Lower leg skin (tissue), 4 donors: Measurements from ENCODE around the gene ENTPD1. TPM values are rescaled to one million over a fixed set of nuclear protein-coding genes. Genes with fewer than 3 reads are reported as not detected.

ENCODE experiments used
- DNase-seq, 2 donors: peaks; one replicate each; pipeline ENCODE4 v3.0.0-alpha.2; 2019; ENCODE audit warnings: low spot score in 2 of 2
- H3K4me3 ChIP-seq: fragments of 200-600 bp; sonication (generic); 2 replicates; pipeline ENCODE4 v1.5.1; 2017; ENCODE audit warnings: mild to moderate bottlenecking, low read depth; ENCODE audit not compliant: poor library complexity, severe bottlenecking
- POLR2A ChIP-seq, 2 donors: fragments of 450-650 bp; IDR thresholded peaks; one replicate each; pipeline ENCODE4 v1.6.1; 2016 to 2017; ENCODE audit warnings: antibody characterized with exemption in 2 of 2, mild to moderate bottlenecking in 1 of 2, moderate library complexity in 1 of 2
- WGBS, 2 donors: methylation state at CpG; one replicate each; pipeline ENCODE4 v1.1.5; 2018; 5-methylcytosine and 5-hydroxymethylcytosine counted together
- intact Hi-C: fragments of 100-400 bp; cut with DNase I; formaldehyde crosslinking; loops from one replicate; pipeline ENCODE4 v1.15.0; 2023; ENCODE audit warnings: low total_unique reads
- total RNA-seq, 4 donors: library from RNA; depleted of rRNA; stranded (reverse); fragments of >200 nt; gene quantifications; one replicate each; pipeline ENCODE4 v1.1.0, GENCODE V29; 2016
- TF ChIP-seq, protein P1 (sequence below), 3 donors: fragments of 450-650 bp; IDR thresholded peaks; one replicate each; pipeline ENCODE4 v1.5.1; 2016; ENCODE audit warnings: antibody characterized with exemption in 3 of 3, mild to moderate bottlenecking in 3 of 3, moderate library complexity in 2 of 3

Gene ENTPD1, protein sequence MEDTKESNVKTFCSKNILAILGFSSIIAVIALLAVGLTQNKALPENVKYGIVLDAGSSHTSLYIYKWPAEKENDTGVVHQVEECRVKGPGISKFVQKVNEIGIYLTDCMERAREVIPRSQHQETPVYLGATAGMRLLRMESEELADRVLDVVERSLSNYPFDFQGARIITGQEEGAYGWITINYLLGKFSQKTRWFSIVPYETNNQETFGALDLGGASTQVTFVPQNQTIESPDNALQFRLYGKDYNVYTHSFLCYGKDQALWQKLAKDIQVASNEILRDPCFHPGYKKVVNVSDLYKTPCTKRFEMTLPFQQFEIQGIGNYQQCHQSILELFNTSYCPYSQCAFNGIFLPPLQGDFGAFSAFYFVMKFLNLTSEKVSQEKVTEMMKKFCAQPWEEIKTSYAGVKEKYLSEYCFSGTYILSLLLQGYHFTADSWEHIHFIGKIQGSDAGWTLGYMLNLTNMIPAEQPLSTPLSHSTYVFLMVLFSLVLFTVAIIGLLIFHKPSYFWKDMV
- total RNA-seq: 10 to 100 TPM in 1 of 4 donors, 1 to 10 TPM in 3; 5.3 to 15.7 (median 7.7) TPM

GRCh38 chr10:95756041-95756761, at the start of gene ENTPD1:
Gene ENTPD1 (plus strand): TSS chr10:95756163. CDS start chr10:95756240, 77 bp downstream.
- TF ChIP-seq, protein P1, sequence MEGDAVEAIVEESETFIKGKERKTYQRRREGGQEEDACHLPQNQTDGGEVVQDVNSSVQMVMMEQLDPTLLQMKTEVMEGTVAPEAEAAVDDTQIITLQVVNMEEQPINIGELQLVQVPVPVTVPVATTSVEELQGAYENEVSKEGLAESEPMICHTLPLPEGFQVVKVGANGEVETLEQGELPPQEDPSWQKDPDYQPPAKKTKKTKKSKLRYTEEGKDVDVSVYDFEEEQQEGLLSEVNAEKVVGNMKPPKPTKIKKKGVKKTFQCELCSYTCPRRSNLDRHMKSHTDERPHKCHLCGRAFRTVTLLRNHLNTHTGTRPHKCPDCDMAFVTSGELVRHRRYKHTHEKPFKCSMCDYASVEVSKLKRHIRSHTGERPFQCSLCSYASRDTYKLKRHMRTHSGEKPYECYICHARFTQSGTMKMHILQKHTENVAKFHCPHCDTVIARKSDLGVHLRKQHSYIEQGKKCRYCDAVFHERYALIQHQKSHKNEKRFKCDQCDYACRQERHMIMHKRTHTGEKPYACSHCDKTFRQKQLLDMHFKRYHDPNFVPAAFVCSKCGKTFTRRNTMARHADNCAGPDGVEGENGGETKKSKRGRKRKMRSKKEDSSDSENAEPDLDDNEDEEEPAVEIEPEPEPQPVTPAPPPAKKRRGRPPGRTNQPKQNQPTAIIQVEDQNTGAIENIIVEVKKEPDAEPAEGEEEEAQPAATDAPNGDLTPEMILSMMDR (IDR thresholded peaks at IDR 0.05): no peak
- TF ChIP-seq POLR2A (IDR thresholded peaks at IDR 0.05): no peak
- DNase-seq: no peak
- intact Hi-C loops: no loop called here
- H3K4me3 ChIP-seq: no peak within 1 kb of the TSS
- 1 to 2% methylated on average over 11 of the region's 11 CpGs for WGBS, 2 donors

DNA sequence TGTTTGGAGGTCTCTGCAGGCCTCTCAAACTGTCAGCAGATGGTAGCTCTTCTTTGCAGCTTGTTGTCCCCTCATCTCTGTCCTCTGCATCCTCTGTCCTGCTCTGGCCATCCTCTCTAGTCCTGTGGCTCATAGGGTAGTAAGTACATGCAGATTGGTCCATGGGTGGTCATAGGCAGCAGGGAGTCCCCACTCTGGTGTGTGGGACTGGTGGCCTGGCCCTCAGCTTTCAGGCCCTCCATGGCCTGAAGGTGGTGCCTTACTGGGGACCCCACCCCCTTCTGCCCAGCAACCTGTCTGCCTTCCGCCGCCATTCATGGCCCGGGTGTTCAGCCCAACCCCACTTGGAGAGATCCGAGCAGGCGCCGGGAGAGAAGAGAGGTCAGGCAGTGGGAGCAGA, 49.4 kb upstream of the ENTPD1 start:
- TF ChIP-seq, protein P1 (IDR thresholded peaks at IDR 0.05): no peak
- TF ChIP-seq POLR2A (IDR thresholded peaks at IDR 0.05): no peak
- H3K4me3 ChIP-seq: no peak overlapping the region
- no peak for DNase-seq
- intact Hi-C loops: no loop called here
- WGBS, 2 donors: 49% methylated on average over 6 of the region's 6 CpGs; no CpG with 5 or more reads in 1 of the 2 donors

DNA sequence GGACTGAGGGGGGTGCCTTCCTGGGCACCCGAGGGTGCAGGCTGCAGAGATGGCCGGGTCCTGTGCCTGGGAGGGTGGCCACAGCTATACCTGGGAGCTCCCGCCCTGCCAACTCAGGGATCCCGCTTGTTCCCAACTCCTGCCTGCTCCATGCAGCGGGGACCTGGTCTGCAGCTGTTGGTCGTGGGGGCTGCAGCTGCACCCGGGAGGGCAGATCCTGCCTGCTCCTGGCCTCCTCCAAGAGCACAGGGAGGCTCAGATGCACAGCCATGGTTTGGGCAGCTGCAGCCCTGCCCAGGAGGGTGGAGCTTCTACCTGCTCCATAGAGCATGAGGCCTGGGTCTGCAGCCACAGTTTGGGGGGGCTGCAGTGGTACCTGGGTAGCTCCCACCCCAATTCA, 49.0 kb upstream of the ENTPD1 start:
- intact Hi-C loops: no loop called here
- WGBS, 2 donors: 90 to 95% methylated on average over 2 to 4 of the region's 7 CpGs
- DNase-seq: no peak
- no peak overlapping the region for H3K4me3 ChIP-seq
- no peak for TF ChIP-seq POLR2A (IDR thresholded peaks at IDR 0.05)
- TF ChIP-seq, protein P1 (IDR thresholded peaks at IDR 0.05): no peak

- WGBS, 2 donors: 92 to 94% methylated on average over 4 of the region's 4 CpGs
- intact Hi-C loops: no loop called here
- TF ChIP-seq, protein P1 (IDR thresholded peaks at IDR 0.05): no peak
- no peak for TF ChIP-seq POLR2A (IDR thresholded peaks at IDR 0.05)
- no peak for DNase-seq
- no peak overlapping the region for H3K4me3 ChIP-seq
Observed at GRCh38 chr10:95711492-95711891, 44.5 kb upstream of the ENTPD1 start.

GRCh38 chr10:95716466-95716865, 39.5 kb upstream of the ENTPD1 start:
- no peak overlapping the region for H3K4me3 ChIP-seq
- WGBS, 2 donors: 71 to 78% methylated on average over 3 of the region's 3 CpGs
- DNase-seq: no peak
- TF ChIP-seq POLR2A (IDR thresholded peaks at IDR 0.05): no peak
- TF ChIP-seq, protein P1 (IDR thresholded peaks at IDR 0.05): no peak
- intact Hi-C loops: no loop called here
